IgD-negative memory B cell (primary cell): ENCODE results near the gene COL4A6. TPM values are rescaled to one million over a fixed set of nuclear protein-coding genes. Genes with fewer than 3 reads are reported as not detected.

ENCODE experiments used
- H3K27ac Mint-ChIP-seq, 3 donors: one replicate each; pipeline ENCODE4 v1.8.0; 2020 to 2022; ENCODE audit warnings: mild to moderate bottlenecking in 3 of 3, mixed read lengths in 3 of 3, moderate library complexity in 1 of 3
- H3K27me3 Mint-ChIP-seq: one replicate; pipeline ENCODE4 v1.8.0; 2021; ENCODE audit warnings: mixed read lengths
- H3K36me3 Mint-ChIP-seq: one replicate; pipeline ENCODE4 v1.8.0; 2020; ENCODE audit warnings: mild to moderate bottlenecking, mixed read lengths
- H3K4me1 Mint-ChIP-seq, 3 donors: one replicate each; pipeline ENCODE4 v1.8.0; 2020 to 2022; ENCODE audit warnings: mixed read lengths in 3 of 3, mild to moderate bottlenecking in 1 of 3
- H3K4me3 Mint-ChIP-seq, 4 donors: one replicate each; pipeline ENCODE4 v1.8.0; 2020 to 2022; ENCODE audit warnings: mild to moderate bottlenecking in 4 of 4, mixed read lengths in 4 of 4, moderate library complexity in 3 of 4
- H3K9me3 Mint-ChIP-seq, 3 donors: one replicate each; pipeline ENCODE4 v1.8.0; 2020 to 2021; ENCODE audit warnings: mixed read lengths in 3 of 3, mild to moderate bottlenecking in 1 of 3
- polyA plus RNA-seq: library from polyadenylated mRNA; unstranded; fragments of 300-500 nt; fragmentation: Illumina TruSeq; gene quantifications from one replicate; pipeline ENCODE4 v1.2.3, GENCODE V29; 2021

Gene COL4A6
- polyA plus RNA-seq, 1 donor from 2014 or later, result not detected

GRCh38 chrX:108250654-108251579, 187.3 kb downstream of the COL4A6 start:
- H3K27me3 Mint-ChIP-seq, result peaks cover 8% of the 10 kb centered on the region
- no peak overlapping the region for H3K4me3 Mint-ChIP-seq
- peaks cover 0 to 4% (median 1%) of the 10 kb centered on the region in 3 donors for H3K9me3 Mint-ChIP-seq
- no peaks in the 10 kb centered on the region for H3K36me3 Mint-ChIP-seq
- H3K27ac Mint-ChIP-seq, result no peak overlapping the region
- no peaks in the 10 kb centered on the region for H3K4me1 Mint-ChIP-seq

- H3K4me3 Mint-ChIP-seq, result no peak overlapping the region
- H3K36me3 Mint-ChIP-seq, result no peaks in the 10 kb centered on the region
- H3K4me1 Mint-ChIP-seq, result no peaks in the 10 kb centered on the region
- no peak overlapping the region for H3K27ac Mint-ChIP-seq
- H3K27me3 Mint-ChIP-seq, result peaks cover 6% of the 10 kb centered on the region
- H3K9me3 Mint-ChIP-seq, result no peaks in the 10 kb centered on the region
These were observed 191.8 kb downstream of the COL4A6 start for GRCh38 chrX:108246304-108246954.

GRCh38 chrX:108245462-108245861, 192.8 kb downstream of the COL4A6 start:
- no peaks in the 10 kb centered on the region for H3K9me3 Mint-ChIP-seq
- H3K27ac Mint-ChIP-seq, result no peak overlapping the region
- H3K4me1 Mint-ChIP-seq, result no peaks in the 10 kb centered on the region
- no peaks in the 10 kb centered on the region for H3K36me3 Mint-ChIP-seq
- no peak overlapping the region for H3K4me3 Mint-ChIP-seq
- peaks cover 6% of the 10 kb centered on the region for H3K27me3 Mint-ChIP-seq

- H3K27me3 Mint-ChIP-seq, result no peaks in the 10 kb centered on the region
- H3K36me3 Mint-ChIP-seq, result no peaks in the 10 kb centered on the region
- no peak overlapping the region for H3K4me3 Mint-ChIP-seq
- H3K9me3 Mint-ChIP-seq, result no peaks in the 10 kb centered on the region
- no peak overlapping the region for H3K27ac Mint-ChIP-seq
- H3K4me1 Mint-ChIP-seq, result peaks cover 0 to 3% (median 2%) of the 10 kb centered on the region in 3 donors
These were observed 202.2 kb downstream of the COL4A6 start for GRCh38 chrX:108235986-108236385.

- no peaks in the 10 kb centered on the region for H3K9me3 Mint-ChIP-seq
- H3K4me1 Mint-ChIP-seq, result peaks cover 0 to 3% (median 2%) of the 10 kb centered on the region in 3 donors
- H3K27ac Mint-ChIP-seq, result no peak overlapping the region
These were observed 207.6 kb downstream of the COL4A6 start for GRCh38 chrX:108230574-108230973.

GRCh38 chrX:108224727-108225621, 213.2 kb downstream of the COL4A6 start:
- Mint-ChIP-seq H3K4me3 (peak overlapping the region in 2 of 4 donors; percentile 55 to 82), H3K4me1 (peaks cover 0 to 4% (median 3%) of the 10 kb centered on the region in 3 donors), H3K36me3 (no peaks in the 10 kb centered on the region), H3K9me3 (no peaks in the 10 kb centered on the region), H3K27ac (peak overlapping the region in 1 of 3 donors; percentile 42), H3K27me3 (peaks cover 3% of the 10 kb centered on the region)

More at GRCh38 chrX:108230574-108230973, 207.6 kb downstream of the COL4A6 start:
- no peaks in the 10 kb centered on the region for H3K27me3 Mint-ChIP-seq
- no peaks in the 10 kb centered on the region for H3K36me3 Mint-ChIP-seq
- H3K4me3 Mint-ChIP-seq, result no peak overlapping the region

- Mint-ChIP-seq H3K9me3 (no peaks in the 10 kb centered on the region), H3K27me3 (peaks cover 3% of the 10 kb centered on the region), H3K36me3 (no peaks in the 10 kb centered on the region), H3K27ac (no peak overlapping the region), H3K4me1 (peaks cover 0 to 4% (median 3%) of the 10 kb centered on the region in 3 donors), H3K4me3 (no peak overlapping the region)
These were observed 214.0 kb downstream of the COL4A6 start for GRCh38 chrX:108224218-108224617.

- H3K27ac Mint-ChIP-seq, result no peak overlapping the region
- H3K9me3 Mint-ChIP-seq, result no peaks in the 10 kb centered on the region
- H3K4me1 Mint-ChIP-seq, result peaks cover 0 to 4% (median 3%) of the 10 kb centered on the region in 3 donors
- H3K36me3 Mint-ChIP-seq, result no peaks in the 10 kb centered on the region
- H3K4me3 Mint-ChIP-seq, result no peak overlapping the region
- peaks cover 3% of the 10 kb centered on the region for H3K27me3 Mint-ChIP-seq
These were observed 214.6 kb downstream of the COL4A6 start for GRCh38 chrX:108223585-108223984.

GRCh38 chrX:108221301-108221864, 216.8 kb downstream of the COL4A6 start:
- Mint-ChIP-seq H3K36me3 (no peaks in the 10 kb centered on the region), H3K4me3 (no peak overlapping the region), H3K27me3 (peaks cover 3% of the 10 kb centered on the region), H3K4me1 (peaks cover 0 to 4% (median 3%) of the 10 kb centered on the region in 3 donors), H3K27ac (no peak overlapping the region), H3K9me3 (no peaks in the 10 kb centered on the region)

- no peak overlapping the region for H3K27ac Mint-ChIP-seq
- H3K36me3 Mint-ChIP-seq, result no peaks in the 10 kb centered on the region
- peaks cover 0 to 4% (median 3%) of the 10 kb centered on the region in 3 donors for H3K4me1 Mint-ChIP-seq
- peaks cover 3% of the 10 kb centered on the region for H3K27me3 Mint-ChIP-seq
- H3K9me3 Mint-ChIP-seq, result no peaks in the 10 kb centered on the region
- H3K4me3 Mint-ChIP-seq, result no peak overlapping the region
These were observed 218.1 kb downstream of the COL4A6 start for GRCh38 chrX:108219949-108220601.

GRCh38 chrX:108217876-108218275, 220.3 kb downstream of the COL4A6 start:
- H3K4me1 Mint-ChIP-seq, result peaks cover 0 to 2% (median 0%) of the 10 kb centered on the region in 3 donors
- no peak overlapping the region for H3K4me3 Mint-ChIP-seq
- no peaks in the 10 kb centered on the region for H3K36me3 Mint-ChIP-seq
- no peak overlapping the region for H3K27ac Mint-ChIP-seq
- no peaks in the 10 kb centered on the region for H3K9me3 Mint-ChIP-seq
- H3K27me3 Mint-ChIP-seq, result no peaks in the 10 kb centered on the region

GRCh38 chrX:108216919-108217571, 221.2 kb downstream of the COL4A6 start:
- Mint-ChIP-seq H3K27me3 (no peaks in the 10 kb centered on the region), H3K9me3 (no peaks in the 10 kb centered on the region), H3K27ac (no peak overlapping the region), H3K36me3 (no peaks in the 10 kb centered on the region), H3K4me3 (no peak overlapping the region), H3K4me1 (peaks cover 0 to 2% (median 0%) of the 10 kb centered on the region in 3 donors)

GRCh38 chrX:108216405-108216804, 221.8 kb downstream of the COL4A6 start:
- Mint-ChIP-seq H3K9me3 (no peaks in the 10 kb centered on the region), H3K36me3 (no peaks in the 10 kb centered on the region), H3K4me3 (no peak overlapping the region), H3K4me1 (no peaks in the 10 kb centered on the region), H3K27me3 (no peaks in the 10 kb centered on the region), H3K27ac (no peak overlapping the region)

GRCh38 chrX:108211301-108211700, 226.9 kb downstream of the COL4A6 start:
- Mint-ChIP-seq H3K36me3 (no peaks in the 10 kb centered on the region), H3K27me3 (no peaks in the 10 kb centered on the region), H3K4me3 (no peak overlapping the region), H3K4me1 (no peaks in the 10 kb centered on the region), H3K9me3 (no peaks in the 10 kb centered on the region), H3K27ac (no peak overlapping the region)
